ENCODE data around the gene UMAD1.

GRCh38 chr7:7868572-7868899, 228.0 kb downstream of the UMAD1 start:
- TF ChIP-seq CTCF (conservative IDR thresholded peaks at IDR 0.05; ENCODE audit: low read length) = no peak
- no peak for TF ChIP-seq EZH2phosphoT487 (IDR thresholded peaks at IDR 0.05; ENCODE audit: borderline replicate concordance)
